Measurements from ENCODE around the gene DHFR2.
"Not testable (repeated sequence)": the region's sequence is repeated elsewhere in the genome, so short reads cannot be mapped to it uniquely, and the experiment has no call there.

Gene DHFR2

DNA sequence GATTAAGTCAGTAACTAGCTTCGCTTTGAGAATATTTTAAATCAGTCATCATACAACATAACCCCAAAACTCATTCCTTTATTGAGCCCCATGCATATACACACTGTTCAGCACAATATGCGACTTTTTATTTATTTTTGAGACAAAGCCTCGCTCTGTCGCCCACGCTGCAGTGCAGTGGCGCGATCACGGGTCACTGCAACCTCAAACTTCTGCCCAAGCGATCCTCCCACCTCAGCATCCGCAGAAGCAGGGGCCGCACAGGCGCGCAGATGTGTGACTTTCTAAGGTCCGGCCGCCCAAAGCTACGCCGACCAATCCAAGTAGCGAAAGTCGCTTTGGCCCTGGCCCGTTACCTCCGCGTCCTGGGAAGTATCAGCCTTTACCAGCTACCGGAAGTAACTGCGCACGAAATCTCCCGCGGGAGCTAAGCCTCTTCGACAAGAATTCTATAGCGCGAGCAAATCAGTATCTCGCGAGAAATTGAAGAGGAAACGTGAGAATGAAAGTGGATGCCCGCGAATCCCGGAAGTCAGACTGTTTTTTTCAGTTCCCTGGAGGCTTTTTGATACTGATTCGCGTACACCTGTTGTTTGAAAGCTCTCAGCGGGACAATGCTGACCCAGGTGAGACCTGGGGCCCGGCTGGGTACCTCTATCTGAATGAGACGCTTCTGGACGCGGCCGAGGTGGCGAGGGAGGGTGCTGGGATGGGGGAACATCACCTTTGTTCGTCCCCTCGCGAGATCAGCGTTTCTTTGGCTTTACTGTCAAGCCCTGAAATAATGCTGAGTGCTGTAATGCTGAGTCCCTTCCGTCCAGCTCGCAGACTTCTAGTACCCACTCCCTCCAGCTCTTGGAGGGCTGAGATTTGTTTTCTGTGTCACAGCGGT lies at the start of gene DHFR2, which contains the start of gene NSUN3:
DHFR2 (minus strand) TSS at position 404 of the 892 bp plus-strand sequence. CDS start 1,405 bp downstream, outside the sequence.
NSUN3 (plus strand) TSS at position 549 of the 892 bp plus-strand sequence; CDS start at position 615, 66 bp downstream.
- in situ Hi-C loops (cut with HindIII; ENCODE audit: low sequenced_read_pairs) = no loop called here

- in situ Hi-C loops (cut with HindIII; ENCODE audit: low sequenced_read_pairs) = no loop called here
Measured at GRCh38 chr3:94110854-94111253, 48.1 kb upstream of the DHFR2 start.

DNA sequence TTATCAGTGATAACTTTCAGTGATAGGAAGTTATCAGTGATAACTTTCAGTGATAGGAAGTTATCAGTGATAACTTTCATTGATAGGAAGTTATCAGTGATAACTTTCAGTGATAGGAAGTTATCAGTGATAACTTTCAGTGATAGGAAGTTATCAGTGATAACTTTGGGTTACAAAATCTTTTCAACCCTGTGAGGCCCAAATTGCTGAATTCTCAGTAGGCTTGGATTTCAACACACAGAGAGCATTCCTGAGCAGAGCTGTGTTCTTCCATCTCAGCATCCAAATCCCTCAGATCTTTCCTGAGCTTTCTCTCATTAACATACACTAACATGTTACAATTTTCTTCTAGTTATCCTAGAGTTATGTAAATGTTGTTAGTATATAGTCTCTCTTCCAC lies 47.5 kb upstream of the DHFR2 start:
- in situ Hi-C loops (cut with HindIII; ENCODE audit: low sequenced_read_pairs) = not testable (repeated sequence)

- in situ Hi-C loops (cut with HindIII; ENCODE audit: low sequenced_read_pairs) = no loop called here
Measured at GRCh38 chr3:94106268-94106667, 43.6 kb upstream of the DHFR2 start.

DNA sequence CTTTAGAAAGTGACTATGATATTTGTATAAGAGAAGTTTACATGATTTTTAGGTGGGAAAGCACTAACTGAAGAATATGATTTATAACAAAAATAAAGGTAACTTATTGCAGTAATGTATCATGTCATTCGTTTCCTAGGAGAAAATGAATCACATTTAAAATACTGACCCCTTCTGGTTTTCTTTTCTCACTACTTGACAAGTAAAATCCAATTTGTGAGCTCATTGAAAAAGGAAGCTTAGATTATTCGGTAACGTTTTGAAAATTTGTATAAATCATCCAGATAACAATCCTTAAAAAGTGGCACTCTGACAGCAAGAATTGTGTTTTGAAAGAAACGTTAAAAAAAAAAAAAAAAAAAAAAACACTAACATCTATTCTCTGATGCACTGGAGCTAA lies 39.1 kb upstream of the DHFR2 start:
- in situ Hi-C loops (cut with HindIII; ENCODE audit: low sequenced_read_pairs) = no loop called here

GRCh38 chr3:94099311-94099710 lies 36.6 kb upstream of the DHFR2 start:
- in situ Hi-C loops (cut with HindIII; ENCODE audit: low sequenced_read_pairs) = no loop called here

DNA sequence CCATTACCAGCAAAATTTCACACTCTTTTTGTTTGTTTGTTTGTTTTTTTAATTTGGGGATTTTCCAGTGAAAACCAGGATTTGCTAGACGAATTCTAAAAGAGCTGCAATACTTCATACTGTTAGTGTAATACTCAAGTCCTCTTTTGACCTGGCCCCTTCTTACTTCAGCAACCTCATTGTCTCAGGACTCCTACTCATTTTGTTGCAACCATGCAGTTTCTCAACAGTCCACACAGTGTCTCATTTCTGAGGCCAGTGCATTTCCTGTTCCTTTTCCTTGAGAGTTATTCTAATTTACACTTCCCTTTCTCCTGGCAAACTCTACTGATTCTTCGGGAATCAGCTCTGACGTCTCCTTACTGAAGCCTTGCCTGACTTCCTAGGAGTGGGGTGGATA lies 35.7 kb upstream of the DHFR2 start:
- in situ Hi-C loops (cut with HindIII; ENCODE audit: low sequenced_read_pairs) = no loop called here

GRCh38 chr3:94095111-94095510 lies 32.4 kb upstream of the DHFR2 start:
- in situ Hi-C loops (cut with HindIII; ENCODE audit: low sequenced_read_pairs) = no loop called here

GRCh38 chr3:94093151-94093550 lies 30.4 kb upstream of the DHFR2 start:
- in situ Hi-C loops (cut with HindIII; ENCODE audit: low sequenced_read_pairs) = no loop called here

DNA sequence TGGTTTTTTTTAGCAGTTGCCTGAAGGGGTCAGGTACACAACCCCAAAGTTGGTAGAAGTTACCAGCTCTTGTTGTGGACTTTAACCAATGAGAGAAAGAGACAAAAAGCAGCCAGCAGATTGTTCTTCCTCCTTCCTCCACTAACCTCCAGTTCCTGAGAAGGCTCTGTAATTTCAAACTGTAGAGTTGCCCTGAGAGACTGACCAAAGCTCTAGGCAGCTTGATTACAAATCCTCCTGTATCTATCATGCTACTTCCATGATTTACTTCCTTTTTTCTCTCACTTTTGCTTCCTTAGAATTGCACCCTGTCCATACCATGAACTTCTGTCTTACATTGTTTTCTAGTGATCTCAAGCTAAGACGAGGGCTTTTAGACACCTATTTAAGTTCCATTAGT lies 29.4 kb upstream of the DHFR2 start:
- in situ Hi-C loops (cut with HindIII; ENCODE audit: low sequenced_read_pairs) = no loop called here

DNA sequence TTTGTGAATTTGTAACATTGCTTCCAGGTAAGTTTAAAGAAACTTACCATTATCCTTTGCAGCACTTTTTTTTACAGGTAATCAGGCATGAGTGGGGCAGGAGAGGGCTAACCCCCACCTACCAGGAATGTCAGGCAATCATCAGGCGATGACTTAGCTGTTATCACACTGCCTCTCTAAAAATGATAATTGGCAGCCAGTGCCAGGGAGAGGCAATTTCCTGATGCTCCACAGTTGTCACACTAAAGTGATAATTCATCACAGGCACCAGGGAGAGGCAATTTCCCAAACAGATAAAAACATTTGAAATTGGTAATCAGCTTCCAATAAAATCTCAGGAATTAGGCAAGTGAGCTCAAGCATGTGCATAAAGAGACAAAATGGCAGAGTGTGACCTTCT lies 26.4 kb upstream of the DHFR2 start:
- in situ Hi-C loops (cut with HindIII; ENCODE audit: low sequenced_read_pairs) = no loop called here

DNA sequence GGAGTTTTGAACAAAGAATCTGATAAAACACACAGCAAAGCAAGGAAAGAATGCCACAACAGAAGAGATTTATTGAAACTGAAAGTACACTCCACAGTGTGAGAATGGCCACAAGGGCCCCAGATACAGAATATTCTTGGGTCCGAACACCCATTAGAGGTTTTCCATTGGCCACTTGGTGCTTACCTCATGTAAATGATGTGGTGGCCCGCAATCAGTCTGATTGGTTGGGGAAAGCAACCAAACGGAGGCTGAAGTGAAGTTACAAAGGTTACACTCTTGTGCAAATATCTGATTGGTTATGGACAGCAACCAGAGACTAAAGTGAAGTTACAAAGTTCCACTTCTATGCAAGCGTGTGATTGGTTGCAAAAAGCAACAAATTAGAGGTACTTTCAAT lies 20.5 kb upstream of the DHFR2 start:
- in situ Hi-C loops (cut with HindIII; ENCODE audit: low sequenced_read_pairs) = no loop called here

DNA sequence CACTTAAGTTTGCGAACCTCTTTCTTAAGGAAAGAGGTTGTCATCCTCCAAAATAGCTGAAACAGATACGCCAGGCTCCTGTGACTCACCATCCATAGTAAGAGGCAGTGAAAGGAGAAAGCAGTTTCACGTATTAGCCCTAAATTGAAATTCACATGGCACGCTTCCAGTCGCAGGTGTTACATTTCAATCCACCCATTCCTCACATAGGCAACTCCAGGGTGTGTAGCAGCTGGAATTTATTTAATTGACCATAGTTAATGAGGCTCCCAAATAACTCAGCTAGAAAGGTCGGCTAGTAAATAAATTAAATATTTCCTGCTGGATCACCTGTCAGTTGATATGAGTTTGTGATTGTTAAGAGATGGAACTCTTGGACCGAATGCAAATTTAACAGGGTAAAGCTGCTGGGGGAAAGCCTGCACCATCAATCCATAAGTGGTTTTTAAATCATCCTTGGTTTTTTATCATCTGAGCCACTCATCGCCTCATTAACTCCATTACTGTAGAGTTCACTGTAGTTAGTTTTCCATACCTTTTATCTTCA lies 19.7 kb upstream of the DHFR2 start:
- in situ Hi-C loops (cut with HindIII; ENCODE audit: low sequenced_read_pairs) = no loop called here

DNA sequence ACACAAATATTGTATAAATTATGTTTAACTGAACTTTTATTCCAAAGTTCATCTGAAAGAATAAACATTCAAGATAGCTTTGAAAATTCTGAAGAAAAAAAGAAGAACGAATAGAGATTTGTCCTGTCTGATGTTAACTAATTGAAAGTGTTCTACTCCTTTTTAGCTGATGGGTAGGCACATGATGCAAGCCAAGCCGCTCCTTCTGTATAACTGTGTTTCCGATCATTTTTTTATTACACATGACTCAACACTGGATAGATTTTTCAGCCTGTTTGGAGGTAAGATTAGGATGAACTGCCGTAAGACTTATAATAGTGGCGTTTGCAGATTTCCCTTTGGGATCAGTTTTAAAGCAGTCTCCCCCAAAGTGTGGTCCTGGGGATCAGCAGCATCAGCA lies 19.2 kb upstream of the DHFR2 start:
- in situ Hi-C loops (cut with HindIII; ENCODE audit: low sequenced_read_pairs) = no loop called here

DNA sequence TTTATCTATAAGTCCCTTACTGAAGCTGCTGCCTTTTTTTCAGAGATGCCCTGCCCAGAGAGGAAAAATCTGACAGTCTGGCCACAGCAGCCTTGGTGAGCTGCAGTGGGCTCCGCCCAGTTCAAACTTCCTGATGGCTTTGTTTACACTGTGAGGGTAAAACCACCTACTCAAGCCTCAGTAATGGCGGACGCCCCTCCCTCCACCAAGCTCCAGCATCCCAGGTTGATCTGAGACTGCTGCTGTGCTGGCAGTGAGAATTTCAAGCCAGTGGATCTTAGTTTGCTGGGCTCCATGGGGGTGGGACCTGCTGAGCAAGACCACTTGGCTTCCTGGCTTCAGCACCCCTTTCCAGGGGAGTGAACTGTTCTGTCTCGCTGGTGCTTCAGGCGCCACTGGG lies 17.8 kb upstream of the DHFR2 start:
- in situ Hi-C loops (cut with HindIII; ENCODE audit: low sequenced_read_pairs) = not testable (repeated sequence)

- in situ Hi-C loops (cut with HindIII; ENCODE audit: low sequenced_read_pairs) = no loop called here
Measured at GRCh38 chr3:94076055-94076454, 13.3 kb upstream of the DHFR2 start.

DNA sequence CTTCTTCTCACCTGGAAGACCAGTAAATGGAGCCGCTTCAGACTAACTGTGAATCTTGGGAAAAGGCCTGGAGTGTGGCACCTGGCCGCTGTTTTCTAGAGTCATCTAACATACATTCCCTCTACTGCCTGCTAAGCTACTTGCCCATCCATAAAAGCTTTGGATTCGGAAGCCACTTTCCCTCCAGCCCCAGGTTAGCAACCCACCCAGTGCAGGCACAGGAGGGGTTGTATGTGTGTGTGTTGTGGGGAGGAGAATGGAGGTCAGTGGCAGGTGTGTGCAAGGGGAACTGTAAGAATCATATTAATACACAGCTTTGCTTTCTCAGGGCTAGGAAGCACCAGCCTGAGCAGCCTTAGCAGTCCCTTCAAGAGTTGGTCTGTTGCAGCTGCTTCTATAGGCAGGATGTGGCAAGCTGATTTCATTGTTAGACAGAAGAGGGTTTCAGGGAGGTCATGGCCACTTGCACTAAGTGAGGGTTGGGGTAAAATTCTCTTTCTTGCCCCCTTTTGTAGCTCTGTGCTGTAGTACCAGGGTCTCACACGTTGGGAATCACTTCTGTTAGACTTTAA lies 9.1 kb upstream of the DHFR2 start:
- in situ Hi-C loops (cut with HindIII; ENCODE audit: low sequenced_read_pairs) = no loop called here

GRCh38 chr3:94070341-94070911 lies 7.7 kb upstream of the DHFR2 start:
- in situ Hi-C loops (cut with HindIII; ENCODE audit: low sequenced_read_pairs) = no loop called here

- in situ Hi-C loops (cut with HindIII; ENCODE audit: low sequenced_read_pairs) = no loop called here
Measured at GRCh38 chr3:94069194-94069813, 6.6 kb upstream of the DHFR2 start.

- in situ Hi-C loops (cut with HindIII; ENCODE audit: low sequenced_read_pairs) = no loop called here
Measured at GRCh38 chr3:94066506-94067500, 4.1 kb upstream of the DHFR2 start.

All from endothelial cell of hepatic sinusoid (primary cell).